22Rv1 (cell line): Measurements from ENCODE around the gene SFXN3.
A peak's percentile ranks its signal among the peaks of the same experiment; 100 is the strongest.

Experiments
- H3K27ac ChIP-seq: fragments of 450-650 bp; 2 replicates; pipeline ENCODE4 v1.5.1; 2017
- ZFX ChIP-seq: fragments of 450-650 bp; IDR thresholded peaks from 2 replicates; pipeline ENCODE4 v1.6.1; 2017; ENCODE audit warnings: antibody characterized with exemption, borderline replicate concordance
- TF ChIP-seq, protein P1 (sequence below): fragments of 450-650 bp; IDR thresholded peaks from 2 replicates; pipeline ENCODE4 v1.5.1; 2017; ENCODE audit warnings: mild to moderate bottlenecking

The SFXN3 gene

DNA sequence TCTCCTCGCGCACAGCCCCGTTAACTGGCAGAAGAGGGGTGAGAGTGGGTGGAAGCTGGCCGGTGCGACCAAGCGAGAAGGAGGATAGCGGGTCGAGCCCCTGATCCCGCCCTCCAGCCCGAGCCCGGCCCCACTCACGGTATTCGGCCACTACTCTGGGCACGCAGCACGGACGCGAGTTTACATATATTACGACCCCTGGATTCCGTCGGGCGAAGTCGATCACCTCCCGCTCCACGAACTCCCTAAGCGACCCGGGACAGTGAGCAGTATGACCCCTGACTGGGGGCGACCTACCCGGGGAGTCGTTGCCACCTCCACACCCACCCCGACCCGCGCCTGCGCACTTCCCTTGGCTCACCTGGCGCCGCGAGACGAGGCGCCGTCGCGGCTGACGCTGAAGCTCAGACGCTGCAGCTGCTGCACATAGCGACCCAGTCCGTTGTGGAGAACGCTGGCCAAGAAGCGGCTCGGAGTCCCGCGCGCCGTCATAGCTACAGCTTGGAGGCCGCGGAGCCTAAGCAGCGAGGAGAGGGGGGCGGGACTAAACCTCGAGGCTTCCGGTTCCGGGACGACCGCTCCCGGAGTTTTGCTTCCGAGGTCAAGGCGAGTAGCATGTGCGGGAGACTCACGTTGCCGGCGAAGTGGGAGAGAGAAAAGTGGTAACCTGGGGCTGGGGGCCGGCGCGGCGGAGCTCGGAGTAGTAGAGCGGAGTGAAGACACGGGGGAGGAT is 43.9 kb upstream of the SFXN3 start, which contains the start of the genes MRPL43 and TWNK:
MRPL43 (minus strand) TSS at position 546 of the 733 bp plus-strand sequence; CDS start at position 492, 54 bp downstream.
TWNK (plus strand) TSS at position 592 of the 733 bp plus-strand sequence. CDS start 668 bp downstream, outside the sequence.
- TF ChIP-seq ZFX, result no peak
- TF ChIP-seq, protein P1, sequence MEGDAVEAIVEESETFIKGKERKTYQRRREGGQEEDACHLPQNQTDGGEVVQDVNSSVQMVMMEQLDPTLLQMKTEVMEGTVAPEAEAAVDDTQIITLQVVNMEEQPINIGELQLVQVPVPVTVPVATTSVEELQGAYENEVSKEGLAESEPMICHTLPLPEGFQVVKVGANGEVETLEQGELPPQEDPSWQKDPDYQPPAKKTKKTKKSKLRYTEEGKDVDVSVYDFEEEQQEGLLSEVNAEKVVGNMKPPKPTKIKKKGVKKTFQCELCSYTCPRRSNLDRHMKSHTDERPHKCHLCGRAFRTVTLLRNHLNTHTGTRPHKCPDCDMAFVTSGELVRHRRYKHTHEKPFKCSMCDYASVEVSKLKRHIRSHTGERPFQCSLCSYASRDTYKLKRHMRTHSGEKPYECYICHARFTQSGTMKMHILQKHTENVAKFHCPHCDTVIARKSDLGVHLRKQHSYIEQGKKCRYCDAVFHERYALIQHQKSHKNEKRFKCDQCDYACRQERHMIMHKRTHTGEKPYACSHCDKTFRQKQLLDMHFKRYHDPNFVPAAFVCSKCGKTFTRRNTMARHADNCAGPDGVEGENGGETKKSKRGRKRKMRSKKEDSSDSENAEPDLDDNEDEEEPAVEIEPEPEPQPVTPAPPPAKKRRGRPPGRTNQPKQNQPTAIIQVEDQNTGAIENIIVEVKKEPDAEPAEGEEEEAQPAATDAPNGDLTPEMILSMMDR, result no peak
- H3K27ac ChIP-seq, result peak within 1 kb of the TSS; percentile 92

DNA sequence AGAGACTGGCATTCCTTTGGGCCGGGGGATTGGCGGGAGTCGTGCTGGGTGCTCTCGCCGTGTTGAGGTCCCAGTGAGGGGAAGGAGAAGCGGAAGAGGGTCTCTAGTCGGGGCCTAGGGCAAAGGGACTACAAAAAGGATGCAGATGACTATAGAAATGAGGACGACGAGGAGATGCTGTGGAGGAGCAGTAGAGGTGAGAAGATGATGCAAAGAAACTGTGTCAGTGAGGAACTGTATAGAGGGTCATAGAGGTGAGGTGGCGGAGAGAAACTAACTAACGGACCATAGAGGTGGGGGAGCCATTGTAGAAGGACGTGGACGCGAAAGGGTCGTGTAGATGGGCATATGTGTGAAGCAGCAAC is 43.4 kb upstream of the SFXN3 start:
- H3K27ac ChIP-seq, result peak overlapping the region; percentile 92
- TF ChIP-seq, protein P1, result no peak
- TF ChIP-seq ZFX, result no peak

DNA sequence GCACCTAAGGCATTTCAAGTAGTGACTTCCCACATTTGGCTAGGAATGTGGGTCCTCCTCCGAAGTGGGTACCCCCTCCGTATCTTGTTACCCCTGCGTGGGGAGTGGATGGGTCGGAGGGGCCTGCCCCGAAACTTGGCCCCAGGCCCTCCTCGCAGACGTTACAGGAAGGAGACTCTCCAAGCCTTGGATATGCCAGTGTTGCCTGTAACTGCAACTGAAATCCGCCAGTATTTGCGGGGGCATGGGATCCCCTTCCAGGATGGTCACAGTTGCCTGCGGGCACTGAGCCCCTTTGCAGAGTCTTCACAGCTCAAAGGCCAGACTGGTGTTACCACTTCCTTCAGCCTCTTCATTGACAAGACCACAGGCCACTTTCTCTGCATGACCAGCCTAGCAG is 42.9 kb upstream of the SFXN3 start:
- H3K27ac ChIP-seq, result no peak overlapping the region; the same call in 1 of the 2 replicates

DNA sequence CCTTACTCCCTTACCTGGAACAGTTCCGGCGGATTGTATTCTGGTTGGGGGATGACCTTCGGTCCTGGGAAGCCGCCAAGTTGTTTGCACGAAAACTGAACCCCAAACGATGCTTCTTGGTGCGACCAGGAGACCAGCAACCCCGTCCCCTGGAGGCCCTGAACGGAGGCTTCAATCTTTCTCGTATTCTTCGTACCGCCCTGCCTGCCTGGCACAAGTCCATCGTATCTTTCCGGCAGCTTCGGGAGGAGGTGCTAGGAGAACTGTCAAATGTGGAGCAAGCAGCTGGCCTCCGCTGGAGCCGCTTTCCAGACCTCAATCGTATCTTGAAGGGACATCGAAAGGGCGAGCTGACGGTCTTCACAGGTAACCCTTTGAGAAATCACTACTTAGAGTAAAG is 41.9 kb upstream of the SFXN3 start:
- TF ChIP-seq ZFX, result no peak
- TF ChIP-seq, protein P1, result no peak

More for the DNA sequence above, 42.9 kb upstream of the SFXN3 start:
- TF ChIP-seq, protein P1, result no peak
- no peak for TF ChIP-seq ZFX

DNA sequence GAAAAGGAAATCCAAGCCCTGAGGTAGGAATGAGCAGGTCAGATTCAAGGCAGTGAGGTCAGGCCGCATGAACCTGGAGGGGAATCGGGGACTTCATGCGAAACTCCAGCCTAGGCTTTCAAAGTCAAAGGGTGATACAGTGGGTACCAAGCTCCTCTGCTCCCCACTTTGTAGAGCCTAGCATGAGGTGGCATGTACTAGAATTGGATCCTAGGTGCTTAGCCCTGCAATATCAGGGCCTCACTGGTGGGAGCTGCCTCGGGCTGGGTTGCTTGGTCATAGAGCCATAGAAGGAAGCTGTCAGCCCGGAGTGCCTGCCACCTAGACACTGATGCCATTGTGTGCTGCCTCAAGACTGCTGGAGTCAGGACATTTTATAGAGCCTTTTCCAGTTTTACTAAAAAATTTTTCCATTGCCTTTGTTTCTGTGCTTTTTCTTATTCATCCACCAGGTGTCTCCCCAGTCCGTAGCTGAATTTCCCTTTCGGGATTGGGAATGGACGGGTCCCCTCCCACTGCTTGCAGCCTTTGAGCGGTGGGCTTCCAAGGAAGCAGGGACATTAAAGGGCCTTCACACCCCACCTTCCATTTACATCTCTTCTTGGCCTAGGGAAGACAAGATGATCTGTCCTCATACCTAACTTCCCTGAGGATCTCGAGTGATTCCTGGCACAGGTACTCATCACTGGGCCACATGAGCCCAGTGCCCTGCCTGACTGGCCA is 36.9 kb upstream of the SFXN3 start:
- H3K27ac ChIP-seq, result 0 out of 2 replicates have a peak overlapping the region, but pooled peaks have one; percentile 96
- no peak for TF ChIP-seq ZFX
- TF ChIP-seq, protein P1, result peak; percentile 73

More for the DNA sequence above, 41.9 kb upstream of the SFXN3 start:
- no peak overlapping the region for H3K27ac ChIP-seq

DNA sequence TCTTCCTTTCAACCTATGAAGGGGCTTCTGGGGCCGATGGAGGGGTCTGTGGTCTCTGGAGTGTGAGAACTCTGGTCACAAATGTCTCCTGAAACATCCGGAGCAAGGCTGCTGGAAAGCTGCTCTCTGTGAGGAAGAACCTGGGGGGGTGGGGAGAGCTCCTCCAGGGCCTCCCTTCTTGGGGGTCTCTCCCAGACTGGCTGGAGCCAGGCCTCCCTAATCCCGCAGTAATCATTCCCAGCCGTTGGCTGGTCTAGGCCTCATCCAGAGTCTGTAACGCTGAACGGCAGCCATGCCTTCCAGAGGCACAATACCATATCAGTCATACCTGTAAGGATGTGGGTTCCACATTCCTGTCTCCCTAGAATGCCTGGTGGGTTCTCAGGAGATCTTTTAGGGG is 35.9 kb upstream of the SFXN3 start:
- peak overlapping the region; percentile 96 for H3K27ac ChIP-seq
- no peak for TF ChIP-seq ZFX
- TF ChIP-seq, protein P1, result no peak
